ENCODE data around the gene TMEM272. TPM values are rescaled to one million over a fixed set of nuclear protein-coding genes. Genes with fewer than 3 reads are reported as not detected.

Gene TMEM272
- total and polyA plus RNA-seq, 2 of the 13 experiments (the other 11 are each of a cell fraction or from before 2014, with no cell fraction given), result 0.37 to 0.62 TPM

DNA sequence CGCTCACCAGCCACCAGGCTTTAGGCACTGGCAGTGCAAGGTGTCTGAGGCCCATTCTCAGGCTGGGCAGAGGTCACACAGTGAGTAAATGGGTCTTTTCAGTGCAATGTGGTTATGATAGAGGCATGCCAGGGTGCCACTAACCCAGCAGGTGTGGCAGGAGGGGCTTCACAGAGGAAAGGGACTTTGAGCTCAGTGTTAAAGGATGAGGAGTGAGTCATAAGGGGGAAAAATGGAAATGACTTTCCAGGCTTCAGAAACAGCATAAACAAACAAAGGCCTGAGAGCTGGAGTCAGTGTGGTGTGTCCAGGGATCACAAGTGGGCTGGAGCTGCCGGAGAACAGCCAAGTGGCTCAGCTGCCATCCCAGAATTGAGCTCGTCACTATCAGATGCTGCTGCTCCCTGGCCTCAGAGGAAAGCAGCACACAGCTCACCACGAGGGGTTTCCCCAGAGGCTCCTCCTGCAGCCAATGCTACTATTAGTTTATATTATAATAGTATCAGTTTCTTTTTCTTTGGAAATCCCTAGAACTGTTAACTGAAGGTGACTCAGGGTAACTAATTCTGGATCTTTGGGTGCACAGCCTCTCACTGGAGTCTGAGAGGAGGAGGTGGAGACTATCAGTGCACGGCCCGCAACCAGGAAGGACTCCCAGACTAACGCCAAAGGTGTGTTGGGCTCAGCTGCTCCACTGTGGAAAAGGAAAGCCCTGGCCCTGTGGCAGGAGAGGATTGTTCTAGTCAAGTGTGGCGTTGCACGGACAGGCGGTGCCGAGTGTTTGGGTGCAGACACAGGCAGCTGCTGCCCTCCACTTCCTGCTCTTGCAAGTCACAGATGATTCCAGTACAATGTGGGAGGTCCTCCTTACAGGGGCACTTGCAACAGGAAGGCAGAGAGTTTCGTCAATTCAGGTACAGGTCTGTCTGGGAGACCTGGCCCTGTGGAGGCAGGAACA, 80.5 kb downstream of the TMEM272 start (continued):
- TF ChIP-seq, protein P1, sequence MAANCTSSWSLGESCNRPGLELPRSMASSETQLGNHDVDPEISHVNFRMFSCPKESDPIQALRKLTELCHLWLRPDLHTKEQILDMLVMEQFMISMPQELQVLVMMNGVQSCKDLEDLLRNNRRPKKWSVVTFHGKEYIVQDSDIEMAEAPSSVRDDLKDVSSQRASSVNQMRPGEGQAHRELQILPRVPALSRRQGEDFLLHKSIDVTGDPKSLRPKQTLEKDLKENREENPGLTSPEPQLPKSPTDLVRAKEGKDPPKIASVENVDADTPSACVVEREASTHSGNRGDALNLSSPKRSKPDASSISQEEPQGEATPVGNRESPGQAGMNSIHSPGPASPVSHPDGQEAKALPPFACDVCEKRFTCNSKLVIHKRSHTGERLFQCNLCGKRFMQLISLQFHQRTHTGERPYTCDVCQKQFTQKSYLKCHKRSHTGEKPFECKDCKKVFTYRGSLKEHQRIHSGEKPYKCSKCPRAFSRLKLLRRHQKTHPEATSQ (CRISPR knock-in tag; IDR thresholded peaks at IDR 0.05; ENCODE audit: borderline replicate concordance), result no peak
- TF ChIP-seq ZNF781 (CRISPR knock-in tag; IDR thresholded peaks at IDR 0.05; ENCODE audit: borderline replicate concordance, not compliant biosample characterization), result no peak
- TF ChIP-seq HHEX (CRISPR knock-in tag; IDR thresholded peaks at IDR 0.05), result no peak
- peak; percentile 88 for TF ChIP-seq BCL6 (CRISPR knock-in tag; IDR thresholded peaks at IDR 0.05)
- peak; percentile 74 for TF ChIP-seq NCOR1 (IDR thresholded peaks at IDR 0.05; ENCODE audit: borderline replicate concordance, low read length)
- no peak for TF ChIP-seq ZSCAN21 (CRISPR knock-in tag; IDR thresholded peaks at IDR 0.05; ENCODE audit: borderline replicate concordance)
- no peak for TF ChIP-seq NCOA5 (CRISPR knock-in tag; IDR thresholded peaks at IDR 0.05)
- TF ChIP-seq ZNF780A (CRISPR knock-in tag; IDR thresholded peaks at IDR 0.05), result no peak
- no peak for TF ChIP-seq SCMH1 (CRISPR knock-in tag; IDR thresholded peaks at IDR 0.05; ENCODE audit: borderline replicate concordance)
- TF ChIP-seq, protein P2, sequence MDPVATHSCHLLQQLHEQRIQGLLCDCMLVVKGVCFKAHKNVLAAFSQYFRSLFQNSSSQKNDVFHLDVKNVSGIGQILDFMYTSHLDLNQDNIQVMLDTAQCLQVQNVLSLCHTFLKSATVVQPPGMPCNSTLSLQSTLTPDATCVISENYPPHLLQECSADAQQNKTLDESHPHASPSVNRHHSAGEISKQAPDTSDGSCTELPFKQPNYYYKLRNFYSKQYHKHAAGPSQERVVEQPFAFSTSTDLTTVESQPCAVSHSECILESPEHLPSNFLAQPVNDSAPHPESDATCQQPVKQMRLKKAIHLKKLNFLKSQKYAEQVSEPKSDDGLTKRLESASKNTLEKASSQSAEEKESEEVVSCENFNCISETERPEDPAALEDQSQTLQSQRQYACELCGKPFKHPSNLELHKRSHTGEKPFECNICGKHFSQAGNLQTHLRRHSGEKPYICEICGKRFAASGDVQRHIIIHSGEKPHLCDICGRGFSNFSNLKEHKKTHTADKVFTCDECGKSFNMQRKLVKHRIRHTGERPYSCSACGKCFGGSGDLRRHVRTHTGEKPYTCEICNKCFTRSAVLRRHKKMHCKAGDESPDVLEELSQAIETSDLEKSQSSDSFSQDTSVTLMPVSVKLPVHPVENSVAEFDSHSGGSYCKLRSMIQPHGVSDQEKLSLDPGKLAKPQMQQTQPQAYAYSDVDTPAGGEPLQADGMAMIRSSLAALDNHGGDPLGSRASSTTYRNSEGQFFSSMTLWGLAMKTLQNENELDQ (CRISPR knock-in tag; IDR thresholded peaks at IDR 0.05; ENCODE audit: borderline replicate concordance), result no peak
- TF ChIP-seq STAG1 (CRISPR knock-in tag; IDR thresholded peaks at IDR 0.05), result peak; percentile 20
- TF ChIP-seq ZNF12 (CRISPR knock-in tag; IDR thresholded peaks at IDR 0.05), result peak; percentile 71; the same call in 1 of the 2 replicates
- TF ChIP-seq, protein P3, sequence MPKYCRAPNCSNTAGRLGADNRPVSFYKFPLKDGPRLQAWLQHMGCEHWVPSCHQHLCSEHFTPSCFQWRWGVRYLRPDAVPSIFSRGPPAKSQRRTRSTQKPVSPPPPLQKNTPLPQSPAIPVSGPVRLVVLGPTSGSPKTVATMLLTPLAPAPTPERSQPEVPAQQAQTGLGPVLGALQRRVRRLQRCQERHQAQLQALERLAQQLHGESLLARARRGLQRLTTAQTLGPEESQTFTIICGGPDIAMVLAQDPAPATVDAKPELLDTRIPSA (CRISPR knock-in tag; IDR thresholded peaks at IDR 0.05; ENCODE audit: borderline replicate concordance), result no peak
- TF ChIP-seq, protein P4, sequence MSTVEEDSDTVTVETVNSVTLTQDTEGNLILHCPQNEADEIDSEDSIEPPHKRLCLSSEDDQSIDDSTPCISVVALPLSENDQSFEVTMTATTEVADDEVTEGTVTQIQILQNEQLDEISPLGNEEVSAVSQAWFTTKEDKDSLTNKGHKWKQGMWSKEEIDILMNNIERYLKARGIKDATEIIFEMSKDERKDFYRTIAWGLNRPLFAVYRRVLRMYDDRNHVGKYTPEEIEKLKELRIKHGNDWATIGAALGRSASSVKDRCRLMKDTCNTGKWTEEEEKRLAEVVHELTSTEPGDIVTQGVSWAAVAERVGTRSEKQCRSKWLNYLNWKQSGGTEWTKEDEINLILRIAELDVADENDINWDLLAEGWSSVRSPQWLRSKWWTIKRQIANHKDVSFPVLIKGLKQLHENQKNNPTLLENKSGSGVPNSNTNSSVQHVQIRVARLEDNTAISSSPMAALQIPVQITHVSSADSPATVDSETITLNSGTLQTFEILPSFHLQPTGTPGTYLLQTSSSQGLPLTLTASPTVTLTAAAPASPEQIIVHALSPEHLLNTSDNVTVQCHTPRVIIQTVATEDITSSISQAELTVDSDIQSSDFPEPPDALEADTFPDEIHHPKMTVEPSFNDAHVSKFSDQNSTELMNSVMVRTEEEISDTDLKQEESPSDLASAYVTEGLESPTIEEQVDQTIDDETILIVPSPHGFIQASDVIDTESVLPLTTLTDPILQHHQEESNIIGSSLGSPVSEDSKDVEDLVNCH (CRISPR knock-in tag; IDR thresholded peaks at IDR 0.05), result no peak
- no peak for TF ChIP-seq ZNF333 (CRISPR knock-in tag; IDR thresholded peaks at IDR 0.05; ENCODE audit: borderline replicate concordance)
- TF ChIP-seq HOXA3 (CRISPR knock-in tag; IDR thresholded peaks at IDR 0.05), result peak; percentile 45; the same call in 1 of the 2 replicates
- TF ChIP-seq, protein P5, sequence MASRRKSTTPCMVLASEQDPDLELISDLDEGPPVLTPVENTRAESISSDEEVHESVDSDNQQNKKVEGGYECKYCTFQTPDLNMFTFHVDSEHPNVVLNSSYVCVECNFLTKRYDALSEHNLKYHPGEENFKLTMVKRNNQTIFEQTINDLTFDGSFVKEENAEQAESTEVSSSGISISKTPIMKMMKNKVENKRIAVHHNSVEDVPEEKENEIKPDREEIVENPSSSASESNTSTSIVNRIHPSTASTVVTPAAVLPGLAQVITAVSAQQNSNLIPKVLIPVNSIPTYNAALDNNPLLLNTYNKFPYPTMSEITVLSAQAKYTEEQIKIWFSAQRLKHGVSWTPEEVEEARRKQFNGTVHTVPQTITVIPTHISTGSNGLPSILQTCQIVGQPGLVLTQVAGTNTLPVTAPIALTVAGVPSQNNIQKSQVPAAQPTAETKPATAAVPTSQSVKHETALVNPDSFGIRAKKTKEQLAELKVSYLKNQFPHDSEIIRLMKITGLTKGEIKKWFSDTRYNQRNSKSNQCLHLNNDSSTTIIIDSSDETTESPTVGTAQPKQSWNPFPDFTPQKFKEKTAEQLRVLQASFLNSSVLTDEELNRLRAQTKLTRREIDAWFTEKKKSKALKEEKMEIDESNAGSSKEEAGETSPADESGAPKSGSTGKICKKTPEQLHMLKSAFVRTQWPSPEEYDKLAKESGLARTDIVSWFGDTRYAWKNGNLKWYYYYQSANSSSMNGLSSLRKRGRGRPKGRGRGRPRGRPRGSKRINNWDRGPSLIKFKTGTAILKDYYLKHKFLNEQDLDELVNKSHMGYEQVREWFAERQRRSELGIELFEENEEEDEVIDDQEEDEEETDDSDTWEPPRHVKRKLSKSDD (CRISPR knock-in tag; IDR thresholded peaks at IDR 0.05; ENCODE audit: low read depth), result no peak
- TF ChIP-seq ARNT (IDR thresholded peaks at IDR 0.05), result no peak
- TF ChIP-seq KLF6 (CRISPR knock-in tag; IDR thresholded peaks at IDR 0.05), result no peak

All from HepG2 (cell line).